GM12878 (cell line): ENCODE data around the gene MTHFD1L. TPM values are rescaled to one million over a fixed set of nuclear protein-coding genes. Genes with fewer than 3 reads are reported as not detected.

Experiments used
- ATAC-seq: fragments of 200-7000 bp; cut with Tn5 transposase; 3 replicates; pipeline ENCODE4 v1.9.1; 2020; ENCODE audit warnings: mild to moderate bottlenecking, moderate library complexity
- BruUV-seq: library from RNA; stranded (reverse); fragments of 400-500 nt; replicated peaks from 2 replicates; lab custom pipeline; 2021; lab: Mats Ljungman, UMichigan
- CTCF ChIA-PET: fragments of 300-600 bp; sonication (Branson Sonifier 250); formaldehyde crosslinking; extraction: SDS; loops from one replicate; lab custom pipeline; 2021; ENCODE audit warnings: inconsistent platforms; lab: Yijun Ruan, JAX
- POLR2A ChIA-PET: fragments of 350-600 bp; formaldehyde crosslinking; extraction: SDS; loops from one replicate; lab custom pipeline; 2021; ENCODE audit warnings: inconsistent platforms; lab: Charles Lee
- RAD21 ChIA-PET: fragments of 300-600 bp; sonication (Branson Sonifier 250); formaldehyde crosslinking; loops from one replicate; lab custom pipeline; 2023; ENCODE audit warnings: antibody characterized with exemption; ENCODE audit not compliant: unreplicated experiment; lab: Charles Lee
- SMC1A ChIA-PET: fragments of 300-600 bp; sonication (Branson Sonifier 250); formaldehyde crosslinking; loops from one replicate; lab custom pipeline; 2023; ENCODE audit not compliant: unreplicated experiment, uncharacterized antibody; lab: Charles Lee
- DNase-seq: peaks from one replicate; pipeline ENCODE4 v3.0.0-alpha.2; 2011; ENCODE audit warnings: low read depth, low spot score
- FAIRE-seq: peaks from 3 replicates; lab custom pipeline; 2011; peaks lifted over from hg19 to GRCh38; lab: Jason Lieb, UNC
- H2AFZ ChIP-seq: 2 replicates; pipeline ENCODE4 v1.6.0; 2011; ENCODE audit warnings: low read depth, low read length, control low read depth; ENCODE audit not compliant: control insufficient read depth
- H3K27ac ChIP-seq: 2 replicates; pipeline ENCODE4 v1.5.1; 2011; ENCODE audit warnings: control low read depth; ENCODE audit not compliant: control insufficient read depth, insufficient read depth
- H3K27me3 ChIP-seq, 2 experiments: replicated peaks in 1 of 2; 2 replicates each; pipeline versions ENCODE4 v1.6.0 to v1.6.1; 2011; ENCODE audit warnings: low read length in 1 of 2; ENCODE audit not compliant: control insufficient read depth in 2 of 2, insufficient read depth in 2 of 2
- H3K36me3 ChIP-seq, 2 experiments: 2 replicates each; pipeline ENCODE4 v1.5.1; 2011; ENCODE audit warnings: low read length in 1 of 2; ENCODE audit not compliant: control insufficient read depth in 2 of 2, insufficient read depth in 2 of 2
- H3K4me1 ChIP-seq: 2 replicates; pipeline ENCODE4 v1.6.1; 2011; ENCODE audit warnings: mild to moderate bottlenecking, low read length, moderate library complexity, mixed read lengths; ENCODE audit not compliant: control insufficient read depth, insufficient read depth
- H3K4me2 ChIP-seq: 2 replicates; pipeline ENCODE4 v1.6.0; 2011; ENCODE audit warnings: control low read depth; ENCODE audit not compliant: control insufficient read depth, insufficient read depth
- H3K4me3 ChIP-seq: fragments of 200-600 bp; sonication (generic); 2 replicates; pipeline ENCODE4 v1.5.1; 2016
- H3K79me2 ChIP-seq: 2 replicates; pipeline ENCODE4 v1.6.0; 2011; ENCODE audit warnings: low read length; ENCODE audit not compliant: control insufficient read depth, insufficient read depth
- H3K9ac ChIP-seq: 2 replicates; pipeline ENCODE4 v1.8.0; 2011; ENCODE audit warnings: low read length, control low read depth, mixed read lengths; ENCODE audit not compliant: control insufficient read depth, insufficient read depth
- H3K9me3 ChIP-seq: replicated peaks from 3 replicates; pipeline ENCODE4 v1.5.1; 2011; ENCODE audit warnings: mild to moderate bottlenecking, low read length; ENCODE audit not compliant: control insufficient read depth, insufficient read depth
- H4K20me1 ChIP-seq: 2 replicates; pipeline ENCODE4 v1.6.0; 2011; ENCODE audit not compliant: control insufficient read depth, insufficient read depth
- CTCF ChIP-seq, 3 experiments: IDR thresholded peaks in 2 of 3; conservative IDR thresholded peaks in 1 of 3; 2 replicates each; pipeline ENCODE4 v1.5.1; 2011; ENCODE audit warnings: low read depth in 3 of 3, low read length in 3 of 3, mild to moderate bottlenecking in 3 of 3, control low read depth in 2 of 3, moderate library complexity in 2 of 3, inconsistent platforms in 1 of 3, mixed read lengths in 1 of 3; ENCODE audit not compliant: control insufficient read depth in 2 of 3, insufficient read depth in 1 of 3; ENCODE audit errors: extremely low read depth in 1 of 3
- KDM1A ChIP-seq: fragments of 200-600 bp; sonication (generic); IDR thresholded peaks from 2 replicates; pipeline ENCODE4 v1.6.1; 2016; ENCODE audit warnings: borderline replicate concordance
- MEF2A ChIP-seq: IDR thresholded peaks from 2 replicates; pipeline ENCODE4 v1.6.1; 2011; ENCODE audit warnings: low read depth, mild to moderate bottlenecking, low read length, moderate library complexity; ENCODE audit not compliant: insufficient read depth
- MXI1 ChIP-seq: fragments of 150-350 bp; IDR thresholded peaks from 2 replicates; pipeline ENCODE4 v1.6.1; 2011; ENCODE audit warnings: low read depth, mild to moderate bottlenecking, inconsistent platforms, low read length, improper control_type of control experiment
- RAD21 ChIP-seq: IDR thresholded peaks from 2 replicates; pipeline ENCODE4 v1.6.1; 2011; ENCODE audit warnings: mild to moderate bottlenecking, low read depth, low read length, moderate library complexity; ENCODE audit not compliant: insufficient read depth
- RELA ChIP-seq: fragments of 450-650 bp; IDR thresholded peaks from 2 replicates; pipeline ENCODE4 v1.8.0; 2014; ENCODE audit warnings: borderline replicate concordance; ENCODE audit not compliant: partially characterized antibody
- SMAD5 ChIP-seq: IDR thresholded peaks from 2 replicates; pipeline ENCODE4 v1.6.1; 2016; ENCODE audit warnings: antibody characterized with exemption, low read depth
- YY1 ChIP-seq: IDR thresholded peaks from 2 replicates; pipeline ENCODE4 v1.6.1; 2011; ENCODE audit warnings: low read depth, mild to moderate bottlenecking, low read length
- ZBTB4 ChIP-seq: fragments of 450-650 bp; formaldehyde crosslinking; IDR thresholded peaks from 2 replicates; pipeline ENCODE4 v1.4.0; 2022; ENCODE audit warnings: mild to moderate bottlenecking, moderate library complexity
- WGBS: methylation state at CpG from one replicate; pipeline ENCODE4 v1.1.6; 2016; ENCODE audit warnings: low lambda C conversion rate; ENCODE audit not compliant: insufficient replicate concordance, insufficient coverage; ENCODE audit errors: missing lambda C conversion rate; 5-methylcytosine and 5-hydroxymethylcytosine counted together
- in situ Hi-C: fragments of 300-500 bp; cut with MboI; formaldehyde crosslinking; loops from 9 replicates; pipeline ENCODE4 v1.14.3; 2018; ENCODE audit warnings: mixed read lengths
- intact Hi-C: fragments of 100-400 bp; cut with micrococcal nuclease; formaldehyde crosslinking; loops from one replicate; pipeline ENCODE4 v1.14.2; 2022; ENCODE audit not compliant: unreplicated experiment
- polyA plus RNA-seq, 11 experiments: library from polyadenylated mRNA; depleted of rRNA in 4 of 11; unstranded in 6 of 11; stranded (reverse) in 5 of 11; fragments of >200 nt; fragmentation: Nextera tagmentation in 4 of 11; fragmentation: Illumina TruSeq in 1 of 11; extraction: Ambion mirVana in 4 of 11; extraction: Trizol in 1 of 11; gene quantifications; 1 replicate in 1 of 11; 2 replicates in 10 of 11; pipeline versions ENCODE4 v1.2.1 to v1.2.3, GENCODE V29; 2011 to 2016; ENCODE audit warnings: inconsistent platforms in 2 of 11, missing spikeins in 2 of 11, low read depth in 1 of 11
- total RNA-seq, 4 experiments: library from RNA; depleted of rRNA in 3 of 4; stranded (reverse); fragments of >200 nt in 3 of 4; fragmentation: Illumina TruSeq in 1 of 4; extraction: Trizol in 1 of 4; gene quantifications; 2 replicates each; pipeline versions ENCODE4 v1.2.1 to v1.2.3, GENCODE V29; 2013 to 2021

The MTHFD1L gene
- total and polyA plus RNA-seq, 10 of the 15 experiments (the other 5 are each of a cell fraction or from before 2014, with no cell fraction given): 11.7 to 75.5 (median 28.8) TPM

GRCh38 chr6:150877928-150878327, 12.4 kb downstream of the MTHFD1L start:
- in situ Hi-C loops: no loop called here
- RAD21 ChIA-PET: interaction anchor here (1.4 kb wide), 1 partner anchor 60 kb away, joined by 4 read pairs; no protein-coding TSS in a partner anchor
- ATAC-seq (no peak), DNase-seq (no peak), FAIRE-seq (no peak)
- Histone ChIP-seq H3K4me2 (no peak overlapping the region), H3K36me3 (peaks cover 3 to 6% of the 10 kb centered on the region in 2 experiments), H3K4me1 (no peaks in the 10 kb centered on the region), H3K9ac (no peak overlapping the region), H4K20me1 (no peaks in the 10 kb centered on the region), H3K27me3 (no peaks in the 10 kb centered on the region), H3K4me3 (no peak overlapping the region), H3K9me3 (no peaks in the 10 kb centered on the region), H3K27ac (no peak overlapping the region), H3K79me2 (peaks cover 17% of the 10 kb centered on the region), H2AFZ (no peak overlapping the region)
- intact Hi-C loops: no loop called here
- POLR2A ChIA-PET: no interaction called here
- TF ChIP-seq CTCF (IDR thresholded peaks at IDR 0.05 in 2 of 3, conservative IDR thresholded peaks at IDR 0.05 in 1 of 3; ENCODE audit: control insufficient read depth in 2 of 3, extremely low read depth in 1 of 3, insufficient read depth in 1 of 3, low read depth in 3 of 3, low read length in 3 of 3) (no peak), KDM1A (no peak), YY1 (no peak), MEF2A (no peak), RELA (no peak), RAD21 (no peak), ZBTB4 (no peak), SMAD5 (no peak), MXI1 (no peak)
- WGBS: 100% methylated on average over 8 of the region's 8 CpGs
- no TSS peak for BruUV-seq
- SMC1A ChIA-PET: interaction anchor here (0.9 to 1.5 kb wide), 2 partner anchors 8 to 10 kb away, joined by 3 to 4 read pairs; no protein-coding TSS in a partner anchor
- CTCF ChIA-PET: no interaction called here
